ENCODE measurements around the gene VTI1A.

- TF ChIP-seq GABPA (IDR thresholded peaks at IDR 0.05 in 1 of 2, conservative IDR thresholded peaks at IDR 0.05 in 1 of 2) (no peak), MAX (IDR thresholded peaks at IDR 0.05) (no peak), JUND (IDR thresholded peaks at IDR 0.05) (no peak), SP1 (IDR thresholded peaks at IDR 0.05) (no peak), RAD21 (IDR thresholded peaks at IDR 0.05) (no peak)
- TF ChIP-seq, protein P1, sequence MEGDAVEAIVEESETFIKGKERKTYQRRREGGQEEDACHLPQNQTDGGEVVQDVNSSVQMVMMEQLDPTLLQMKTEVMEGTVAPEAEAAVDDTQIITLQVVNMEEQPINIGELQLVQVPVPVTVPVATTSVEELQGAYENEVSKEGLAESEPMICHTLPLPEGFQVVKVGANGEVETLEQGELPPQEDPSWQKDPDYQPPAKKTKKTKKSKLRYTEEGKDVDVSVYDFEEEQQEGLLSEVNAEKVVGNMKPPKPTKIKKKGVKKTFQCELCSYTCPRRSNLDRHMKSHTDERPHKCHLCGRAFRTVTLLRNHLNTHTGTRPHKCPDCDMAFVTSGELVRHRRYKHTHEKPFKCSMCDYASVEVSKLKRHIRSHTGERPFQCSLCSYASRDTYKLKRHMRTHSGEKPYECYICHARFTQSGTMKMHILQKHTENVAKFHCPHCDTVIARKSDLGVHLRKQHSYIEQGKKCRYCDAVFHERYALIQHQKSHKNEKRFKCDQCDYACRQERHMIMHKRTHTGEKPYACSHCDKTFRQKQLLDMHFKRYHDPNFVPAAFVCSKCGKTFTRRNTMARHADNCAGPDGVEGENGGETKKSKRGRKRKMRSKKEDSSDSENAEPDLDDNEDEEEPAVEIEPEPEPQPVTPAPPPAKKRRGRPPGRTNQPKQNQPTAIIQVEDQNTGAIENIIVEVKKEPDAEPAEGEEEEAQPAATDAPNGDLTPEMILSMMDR (IDR thresholded peaks at IDR 0.05; ENCODE audit: low read depth, low read length, missing input control): no peak
These were observed 166.6 kb downstream of the VTI1A start for GRCh38 chr10:112613620-112614019.

All from liver (tissue), 3 donors.